OCI-LY7 (cell line): ENCODE measurements around the gene MOBP.

Source experiments
- EZH2phosphoT487 ChIP-seq: fragments of 200-600 bp; sonication (generic); IDR thresholded peaks from 2 replicates; pipeline ENCODE4 v1.6.1; 2018; ENCODE audit warnings: low read depth, borderline replicate concordance, mild to moderate bottlenecking, mixed run types, antibody characterized with exemption, low read length, moderate library complexity, mixed read lengths
- TF ChIP-seq, protein P1 (sequence below): fragments of 200-600 bp; sonication (generic); conservative IDR thresholded peaks from 2 replicates; pipeline ENCODE4 v1.5.1; 2014; ENCODE audit warnings: mild to moderate bottlenecking, antibody characterized with exemption, low read length, moderate library complexity, mixed read lengths

DNA sequence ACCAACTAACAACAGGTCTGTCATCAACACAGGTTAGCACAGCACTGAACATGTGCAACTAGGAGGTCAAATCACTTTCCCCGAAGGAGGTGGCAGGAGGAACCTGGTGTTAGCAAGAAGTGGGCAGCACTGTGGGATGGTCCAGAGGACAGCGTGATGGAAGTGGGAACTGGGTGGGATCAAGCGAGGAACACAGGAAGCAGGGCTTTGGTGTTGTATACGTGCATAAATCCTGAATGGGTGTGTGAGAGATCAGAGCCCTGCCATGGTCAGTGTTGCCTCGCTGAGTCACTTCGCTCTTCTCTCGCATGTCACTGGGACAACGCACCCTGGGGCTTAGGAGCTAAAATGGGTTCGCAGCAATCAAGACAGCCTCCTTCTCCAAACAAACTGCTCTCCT lies 62.1 kb downstream of the MOBP start:
- TF ChIP-seq, protein P1, sequence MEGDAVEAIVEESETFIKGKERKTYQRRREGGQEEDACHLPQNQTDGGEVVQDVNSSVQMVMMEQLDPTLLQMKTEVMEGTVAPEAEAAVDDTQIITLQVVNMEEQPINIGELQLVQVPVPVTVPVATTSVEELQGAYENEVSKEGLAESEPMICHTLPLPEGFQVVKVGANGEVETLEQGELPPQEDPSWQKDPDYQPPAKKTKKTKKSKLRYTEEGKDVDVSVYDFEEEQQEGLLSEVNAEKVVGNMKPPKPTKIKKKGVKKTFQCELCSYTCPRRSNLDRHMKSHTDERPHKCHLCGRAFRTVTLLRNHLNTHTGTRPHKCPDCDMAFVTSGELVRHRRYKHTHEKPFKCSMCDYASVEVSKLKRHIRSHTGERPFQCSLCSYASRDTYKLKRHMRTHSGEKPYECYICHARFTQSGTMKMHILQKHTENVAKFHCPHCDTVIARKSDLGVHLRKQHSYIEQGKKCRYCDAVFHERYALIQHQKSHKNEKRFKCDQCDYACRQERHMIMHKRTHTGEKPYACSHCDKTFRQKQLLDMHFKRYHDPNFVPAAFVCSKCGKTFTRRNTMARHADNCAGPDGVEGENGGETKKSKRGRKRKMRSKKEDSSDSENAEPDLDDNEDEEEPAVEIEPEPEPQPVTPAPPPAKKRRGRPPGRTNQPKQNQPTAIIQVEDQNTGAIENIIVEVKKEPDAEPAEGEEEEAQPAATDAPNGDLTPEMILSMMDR = no peak
- no peak for TF ChIP-seq EZH2phosphoT487
